Choroid plexus epithelial cell (primary cell): ENCODE results near the gene FAIM2.
A peak's percentile ranks its signal among the peaks of the same experiment; 100 is the strongest.

ENCODE experiments used
- DNase-seq: peaks from one replicate; pipeline ENCODE4 v3.0.0-alpha.2; 2010; ENCODE audit warnings: low read depth
- H3K4me3 ChIP-seq: 2 replicates; pipeline ENCODE4 v1.5.1; 2011; ENCODE audit warnings: low read depth, mild to moderate bottlenecking, control low read depth, low read length, moderate library complexity
- CTCF ChIP-seq: conservative IDR thresholded peaks from 2 replicates; pipeline ENCODE4 v1.5.1; 2011; ENCODE audit warnings: low read depth, mild to moderate bottlenecking, control low read depth, inconsistent platforms, low read length, moderate library complexity

Gene FAIM2

DNA sequence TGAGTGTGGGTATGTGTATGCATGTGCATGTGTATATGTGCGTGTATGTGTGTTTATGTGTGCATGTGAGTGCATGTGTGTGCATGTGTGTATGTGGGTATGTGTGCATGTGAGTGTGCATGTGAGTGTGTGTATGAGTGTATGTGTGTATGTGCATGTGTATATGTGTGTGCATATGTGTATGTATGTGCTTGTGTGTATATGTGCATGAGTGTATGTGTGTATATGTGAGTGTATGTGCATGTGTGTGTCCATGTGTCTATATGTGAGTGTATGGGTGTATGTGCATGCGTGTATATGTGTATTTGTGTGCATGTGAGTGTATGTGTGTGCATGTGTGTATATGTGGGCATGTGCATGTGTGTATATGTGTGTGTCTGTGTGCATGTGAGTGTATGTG is 25.7 kb downstream of the FAIM2 start:
- TF ChIP-seq CTCF = no peak
- DNase-seq = no peak

GRCh38 chr12:49877066-49877465 is 26.6 kb downstream of the FAIM2 start:
- TF ChIP-seq CTCF = no peak
- no peak for DNase-seq
- no peak overlapping the region for H3K4me3 ChIP-seq

More for the DNA sequence above, 25.7 kb downstream of the FAIM2 start:
- H3K4me3 ChIP-seq = no peak overlapping the region

DNA sequence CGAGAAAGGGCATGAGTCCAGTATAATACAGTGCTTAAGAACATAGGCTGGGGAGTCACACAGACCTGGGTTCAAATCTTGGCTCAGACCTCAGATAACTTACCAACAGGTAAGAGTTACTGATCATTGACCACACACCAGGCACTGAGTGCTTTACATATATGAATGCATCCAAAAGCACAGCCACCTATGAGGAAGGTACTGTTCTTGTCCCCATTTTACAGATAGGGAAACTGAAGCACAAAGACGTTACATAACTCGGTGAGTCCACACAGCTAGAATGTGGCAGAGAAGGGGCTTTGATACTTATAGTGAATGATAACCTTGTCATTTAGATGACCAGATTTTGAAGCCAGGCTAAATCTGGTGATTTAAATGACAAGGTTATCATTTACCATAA is 27.6 kb downstream of the FAIM2 start:
- H3K4me3 ChIP-seq = no peak overlapping the region
- no peak for TF ChIP-seq CTCF
- no peak for DNase-seq

- no peak overlapping the region for H3K4me3 ChIP-seq
- no peak for DNase-seq
- no peak for TF ChIP-seq CTCF
These were observed 28.5 kb downstream of the FAIM2 start for GRCh38 chr12:49875115-49875720.

DNA sequence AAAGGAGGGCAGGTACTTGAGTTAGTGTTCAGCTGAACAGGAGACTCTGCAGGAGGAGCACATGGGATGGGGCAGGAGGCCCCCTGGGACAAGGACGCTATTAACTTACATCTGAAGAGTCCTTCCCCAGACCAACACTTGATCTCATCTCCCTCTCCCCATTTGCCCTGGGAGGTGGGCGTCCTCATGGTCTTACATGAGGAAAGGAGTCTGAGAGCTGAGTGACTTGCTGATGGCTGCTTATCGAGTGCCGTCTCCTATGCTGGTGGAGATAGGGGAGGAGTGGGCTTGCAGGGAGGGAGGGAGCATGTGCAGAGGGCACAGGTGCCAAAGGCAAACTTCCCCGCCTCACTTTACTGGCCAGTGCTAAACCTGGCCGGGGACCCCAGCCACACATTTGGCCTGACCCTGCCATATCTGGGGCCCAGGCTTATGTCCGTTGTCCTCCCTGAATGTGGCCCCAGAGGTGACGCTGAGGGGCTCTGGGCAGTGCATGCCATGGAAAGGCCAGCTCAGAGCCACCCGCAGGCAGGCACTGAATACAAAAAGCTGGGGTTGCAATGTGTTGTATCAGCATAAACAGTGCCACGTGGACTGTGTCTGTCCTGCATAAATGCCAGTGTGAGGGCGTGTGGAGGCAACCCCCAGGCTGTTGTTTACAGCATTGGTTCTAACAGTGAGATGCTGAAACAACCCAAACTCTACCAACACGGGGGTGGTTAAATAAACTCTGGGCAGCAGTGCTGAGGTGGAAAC is 29.4 kb downstream of the FAIM2 start:
- no peak overlapping the region for H3K4me3 ChIP-seq
- no peak for TF ChIP-seq CTCF
- no peak for DNase-seq

GRCh38 chr12:49873361-49873934 is 30.3 kb downstream of the FAIM2 start:
- no peak for DNase-seq
- no peak overlapping the region for H3K4me3 ChIP-seq
- no peak for TF ChIP-seq CTCF

GRCh38 chr12:49872781-49873181 is 30.9 kb downstream of the FAIM2 start:
- no peak for TF ChIP-seq CTCF
- peak; percentile 65 for DNase-seq
- H3K4me3 ChIP-seq = no peak overlapping the region
